ENCODE data around the gene UGT1A1. TPM values are rescaled to one million over a fixed set of nuclear protein-coding genes. Genes with fewer than 3 reads are reported as not detected.

UGT1A1 gene
- total RNA-seq, 1 donor from 2014 or later: not detected

- H3K4me1 Mint-ChIP-seq (ENCODE audit: unreplicated experiment): no peaks in the 10 kb centered on the region
- H3K27ac Mint-ChIP-seq (ENCODE audit: unreplicated experiment): no peak overlapping the region
- peaks cover 17% of the 10 kb centered on the region for H3K36me3 Mint-ChIP-seq (ENCODE audit: low read depth, unreplicated experiment)
- DNase-seq (ENCODE audit: low spot score): no peak
- H3K27me3 Mint-ChIP-seq (ENCODE audit: unreplicated experiment): peaks cover 12% of the 10 kb centered on the region
- no peak overlapping the region for H3K4me3 Mint-ChIP-seq (ENCODE audit: unreplicated experiment)
- TF ChIP-seq, protein P1, sequence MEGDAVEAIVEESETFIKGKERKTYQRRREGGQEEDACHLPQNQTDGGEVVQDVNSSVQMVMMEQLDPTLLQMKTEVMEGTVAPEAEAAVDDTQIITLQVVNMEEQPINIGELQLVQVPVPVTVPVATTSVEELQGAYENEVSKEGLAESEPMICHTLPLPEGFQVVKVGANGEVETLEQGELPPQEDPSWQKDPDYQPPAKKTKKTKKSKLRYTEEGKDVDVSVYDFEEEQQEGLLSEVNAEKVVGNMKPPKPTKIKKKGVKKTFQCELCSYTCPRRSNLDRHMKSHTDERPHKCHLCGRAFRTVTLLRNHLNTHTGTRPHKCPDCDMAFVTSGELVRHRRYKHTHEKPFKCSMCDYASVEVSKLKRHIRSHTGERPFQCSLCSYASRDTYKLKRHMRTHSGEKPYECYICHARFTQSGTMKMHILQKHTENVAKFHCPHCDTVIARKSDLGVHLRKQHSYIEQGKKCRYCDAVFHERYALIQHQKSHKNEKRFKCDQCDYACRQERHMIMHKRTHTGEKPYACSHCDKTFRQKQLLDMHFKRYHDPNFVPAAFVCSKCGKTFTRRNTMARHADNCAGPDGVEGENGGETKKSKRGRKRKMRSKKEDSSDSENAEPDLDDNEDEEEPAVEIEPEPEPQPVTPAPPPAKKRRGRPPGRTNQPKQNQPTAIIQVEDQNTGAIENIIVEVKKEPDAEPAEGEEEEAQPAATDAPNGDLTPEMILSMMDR (IDR thresholded peaks at IDR 0.05; ENCODE audit: unreplicated experiment): no peak
- H3K9me3 Mint-ChIP-seq (ENCODE audit: unreplicated experiment): no peaks in the 10 kb centered on the region
Measured at GRCh38 chr2:233791883-233792329, 31.8 kb downstream of the UGT1A1 start.

GRCh38 chr2:233792720-233793119, 32.6 kb downstream of the UGT1A1 start:
- Mint-ChIP-seq H3K36me3 (ENCODE audit: low read depth, unreplicated experiment) (peaks cover 17% of the 10 kb centered on the region), H3K27me3 (ENCODE audit: unreplicated experiment) (peaks cover 12% of the 10 kb centered on the region), H3K9me3 (ENCODE audit: unreplicated experiment) (no peaks in the 10 kb centered on the region), H3K4me3 (ENCODE audit: unreplicated experiment) (no peak overlapping the region), H3K27ac (ENCODE audit: unreplicated experiment) (no peak overlapping the region), H3K4me1 (ENCODE audit: unreplicated experiment) (no peaks in the 10 kb centered on the region)
- DNase-seq (ENCODE audit: low spot score): no peak
- TF ChIP-seq, protein P1 (IDR thresholded peaks at IDR 0.05; ENCODE audit: unreplicated experiment): no peak

- Mint-ChIP-seq H3K9me3 (ENCODE audit: unreplicated experiment) (no peaks in the 10 kb centered on the region), H3K36me3 (ENCODE audit: low read depth, unreplicated experiment) (peaks cover 17% of the 10 kb centered on the region), H3K27ac (ENCODE audit: unreplicated experiment) (no peak overlapping the region), H3K27me3 (ENCODE audit: unreplicated experiment) (peaks cover 12% of the 10 kb centered on the region), H3K4me3 (ENCODE audit: unreplicated experiment) (no peak overlapping the region), H3K4me1 (ENCODE audit: unreplicated experiment) (no peaks in the 10 kb centered on the region)
- TF ChIP-seq, protein P1 (IDR thresholded peaks at IDR 0.05; ENCODE audit: unreplicated experiment): no peak
- DNase-seq (ENCODE audit: low spot score): no peak
Measured at GRCh38 chr2:233793465-233794127, 33.5 kb downstream of the UGT1A1 start.

DNA sequence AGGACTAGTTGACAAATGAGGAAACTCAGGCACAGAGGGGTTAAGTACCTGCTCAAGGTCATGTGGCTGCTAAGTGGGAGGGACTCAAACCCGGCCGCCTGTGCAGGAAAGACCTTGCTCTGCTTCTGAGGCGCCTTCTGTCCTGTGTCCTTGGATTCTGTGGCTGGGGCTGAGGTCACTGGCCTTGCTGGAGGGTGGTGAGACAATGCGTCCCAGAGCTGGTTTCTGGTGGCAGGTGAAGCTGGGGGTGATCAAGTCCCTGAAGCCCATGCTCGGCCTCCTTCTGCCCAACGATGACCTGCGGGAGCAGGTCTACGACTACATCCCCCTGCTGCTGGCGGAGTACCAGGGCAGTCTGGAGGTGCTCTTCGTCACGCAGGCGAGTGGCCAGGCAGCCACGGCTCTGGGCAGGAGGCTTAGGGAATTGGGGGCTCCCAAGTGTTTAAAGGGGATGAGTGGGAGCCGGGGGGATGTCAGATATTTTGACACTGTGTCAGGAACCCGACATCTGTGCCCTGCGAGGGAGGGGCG, 34.1 kb downstream of the UGT1A1 start:
- Mint-ChIP-seq H3K27me3 (ENCODE audit: unreplicated experiment) (peaks cover 14% of the 10 kb centered on the region), H3K9me3 (ENCODE audit: unreplicated experiment) (no peaks in the 10 kb centered on the region), H3K36me3 (ENCODE audit: low read depth, unreplicated experiment) (peaks cover 14% of the 10 kb centered on the region), H3K4me3 (ENCODE audit: unreplicated experiment) (no peak overlapping the region), H3K4me1 (ENCODE audit: unreplicated experiment) (no peaks in the 10 kb centered on the region), H3K27ac (ENCODE audit: unreplicated experiment) (no peak overlapping the region)
- DNase-seq (ENCODE audit: low spot score): no peak
- TF ChIP-seq, protein P1 (IDR thresholded peaks at IDR 0.05; ENCODE audit: unreplicated experiment): no peak

GRCh38 chr2:233795735-233796171, 35.7 kb downstream of the UGT1A1 start:
- Mint-ChIP-seq H3K4me3 (ENCODE audit: unreplicated experiment) (no peak overlapping the region), H3K27ac (ENCODE audit: unreplicated experiment) (no peak overlapping the region), H3K9me3 (ENCODE audit: unreplicated experiment) (no peaks in the 10 kb centered on the region), H3K4me1 (ENCODE audit: unreplicated experiment) (no peaks in the 10 kb centered on the region), H3K36me3 (ENCODE audit: low read depth, unreplicated experiment) (peaks cover 7% of the 10 kb centered on the region), H3K27me3 (ENCODE audit: unreplicated experiment) (peaks cover 17% of the 10 kb centered on the region)
- TF ChIP-seq, protein P1 (IDR thresholded peaks at IDR 0.05; ENCODE audit: unreplicated experiment): no peak
- DNase-seq (ENCODE audit: low spot score): no peak
